ENCODE measurements around the gene MPP2.
"Not testable (repeated sequence)": the region's sequence is repeated elsewhere in the genome, so short reads cannot be mapped to it uniquely, and the experiment has no call there.

The MPP2 gene

DNA sequence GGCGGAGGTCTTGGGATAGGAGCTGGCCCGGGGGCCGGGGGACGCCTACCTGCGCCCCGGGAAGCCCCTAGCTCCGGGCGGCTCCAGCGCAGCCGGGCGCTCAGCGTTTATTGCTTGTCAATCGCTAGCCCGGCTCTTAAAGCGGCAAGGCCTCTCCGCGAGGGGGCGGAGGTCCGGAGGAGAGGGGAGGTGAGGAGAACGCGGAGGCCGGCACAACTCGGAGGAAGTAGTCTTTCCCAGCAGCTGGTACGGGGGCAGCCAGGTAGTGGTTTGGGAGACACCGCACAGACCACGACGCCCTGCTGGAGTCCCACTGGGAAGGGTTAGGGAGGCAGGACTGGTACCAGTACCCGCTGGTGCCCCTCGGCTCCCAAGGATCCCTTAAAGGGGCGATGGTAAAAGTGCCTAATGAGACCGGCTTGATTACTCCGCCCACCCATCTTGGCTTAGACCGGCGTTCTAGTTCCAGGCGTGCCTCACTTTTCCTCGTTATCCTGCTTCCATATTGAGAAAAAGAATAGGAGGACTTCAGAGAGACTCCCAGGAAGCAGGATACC is at the start of gene MPP2:
Gene MPP2, minus strand, starts transcription at position 112 of the 557 bp plus-strand sequence. CDS start 3,076 bp downstream, outside the sequence.
- DNase-seq (ENCODE audit: low read depth) = no peak

DNA sequence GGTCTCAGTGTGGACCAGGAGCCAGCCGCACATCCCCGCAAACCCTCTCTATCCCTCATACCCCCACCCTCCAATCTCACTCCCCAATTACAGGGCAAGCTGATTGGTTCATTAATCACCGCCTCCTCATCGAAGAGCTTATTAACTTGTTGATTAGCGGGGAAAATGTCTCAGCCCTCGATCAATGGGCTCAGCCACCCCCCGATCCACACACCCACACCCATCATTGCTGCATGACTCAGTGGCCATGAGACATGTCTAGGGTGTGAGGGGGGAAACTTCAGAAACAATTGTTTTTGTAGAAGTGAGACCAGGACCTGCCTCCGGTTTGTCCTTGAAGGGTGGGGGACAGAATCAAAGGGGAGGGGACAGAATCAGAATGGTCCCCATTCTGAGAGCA is 48.9 kb upstream of the MPP2 start:
- no peak for DNase-seq (ENCODE audit: low read depth)

GRCh38 chr17:43953746-43954145 is 46.4 kb upstream of the MPP2 start, which contains the start of gene PYY:
PYY (minus strand) TSS chr17:43953940; CDS start chr17:43953483, 457 bp downstream.
- DNase-seq (ENCODE audit: low read depth) = no peak

DNA sequence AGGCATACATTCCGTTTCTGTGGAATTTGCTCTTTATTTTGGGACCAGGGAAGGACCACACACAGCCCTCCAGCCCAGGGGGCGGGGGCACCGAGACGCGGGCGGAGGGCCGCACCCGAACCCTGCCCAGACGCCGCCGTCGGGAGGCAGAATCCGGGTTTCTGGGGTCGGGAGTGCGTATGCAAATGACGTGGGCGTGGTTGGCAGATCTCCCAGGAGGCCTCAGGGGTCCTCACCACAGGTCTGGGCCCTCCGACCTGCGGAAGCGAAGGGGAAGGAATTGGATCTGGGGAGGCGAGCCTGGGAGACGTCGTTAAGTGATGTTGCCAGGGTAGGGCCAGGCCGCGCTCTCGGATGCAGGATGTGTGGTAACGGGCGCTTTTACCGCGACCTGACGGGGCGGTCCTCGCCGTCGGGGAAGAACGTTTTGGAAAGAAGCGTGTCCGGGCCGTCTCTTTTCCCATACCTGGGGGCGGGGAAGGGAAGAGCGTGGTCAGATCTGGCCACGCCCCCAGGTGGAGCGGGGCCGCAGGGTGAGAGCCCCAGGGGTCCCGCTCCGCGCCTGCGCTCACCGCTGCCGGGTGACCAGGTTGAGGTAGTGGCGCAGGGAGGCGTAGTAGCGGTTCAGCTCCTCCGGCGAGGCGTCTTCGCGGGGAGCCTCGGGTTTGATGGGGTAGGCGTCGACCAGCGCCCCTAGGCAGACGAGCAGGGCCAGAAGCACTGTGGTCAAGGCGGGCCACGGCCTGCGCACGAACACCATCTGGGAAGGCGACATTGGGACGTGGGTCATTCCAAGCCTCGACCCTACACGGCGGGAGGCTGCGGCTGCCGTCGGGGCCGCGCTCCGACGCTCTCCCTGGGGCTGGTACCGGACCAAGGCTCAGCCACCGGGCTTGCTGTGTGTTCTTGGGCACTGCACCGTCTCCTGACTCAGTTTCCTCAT is 45.7 kb upstream of the MPP2 start:
- no peak for DNase-seq (ENCODE audit: low read depth)

GRCh38 chr17:43952351-43952723 is 45.0 kb upstream of the MPP2 start:
- no peak for DNase-seq (ENCODE audit: low read depth)

GRCh38 chr17:43951750-43952149 is 44.4 kb upstream of the MPP2 start:
- no peak for DNase-seq (ENCODE audit: low read depth)

DNA sequence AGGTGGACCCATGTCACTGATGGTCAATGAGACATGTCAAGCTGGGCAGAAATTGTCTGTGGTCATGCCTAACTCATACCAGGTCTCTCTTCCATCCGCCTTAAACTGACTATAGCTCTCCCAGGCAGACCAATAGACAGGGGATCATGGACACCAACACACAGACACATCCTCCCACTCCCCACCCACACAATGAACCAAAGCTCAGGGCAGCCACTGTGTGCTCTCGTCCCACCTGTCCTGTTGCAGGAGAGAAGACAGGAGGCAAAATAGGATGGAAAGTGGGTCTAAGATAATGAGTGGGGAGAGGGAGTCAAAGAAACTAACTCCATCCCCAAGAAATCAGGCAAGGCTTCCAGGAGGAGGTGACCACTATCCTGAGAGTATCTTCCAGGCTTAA is 43.2 kb upstream of the MPP2 start:
- DNase-seq (ENCODE audit: low read depth) = no peak

- no peak for DNase-seq (ENCODE audit: low read depth)
These were observed 42.4 kb upstream of the MPP2 start for GRCh38 chr17:43949781-43950180.

DNA sequence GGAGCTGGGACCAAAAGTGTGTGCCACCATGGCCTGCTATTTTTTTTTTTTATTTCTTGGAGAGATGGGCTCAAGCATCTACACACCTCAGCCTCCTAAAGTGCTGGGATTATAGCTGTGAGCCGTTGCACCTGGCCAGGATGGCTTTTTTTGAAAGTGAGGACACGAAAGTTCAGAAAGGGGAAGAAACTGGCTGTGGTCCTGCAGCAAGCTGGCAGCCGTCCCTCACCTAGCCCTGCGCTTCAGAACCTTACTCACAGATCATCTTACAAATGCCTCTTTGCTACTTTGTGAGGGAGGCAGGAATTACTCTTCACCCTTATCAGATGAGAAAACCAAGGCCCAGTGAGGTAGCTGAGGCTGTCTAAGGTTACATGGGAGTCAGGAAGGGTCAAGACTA is 39.4 kb upstream of the MPP2 start:
- DNase-seq (ENCODE audit: low read depth) = no peak

DNA sequence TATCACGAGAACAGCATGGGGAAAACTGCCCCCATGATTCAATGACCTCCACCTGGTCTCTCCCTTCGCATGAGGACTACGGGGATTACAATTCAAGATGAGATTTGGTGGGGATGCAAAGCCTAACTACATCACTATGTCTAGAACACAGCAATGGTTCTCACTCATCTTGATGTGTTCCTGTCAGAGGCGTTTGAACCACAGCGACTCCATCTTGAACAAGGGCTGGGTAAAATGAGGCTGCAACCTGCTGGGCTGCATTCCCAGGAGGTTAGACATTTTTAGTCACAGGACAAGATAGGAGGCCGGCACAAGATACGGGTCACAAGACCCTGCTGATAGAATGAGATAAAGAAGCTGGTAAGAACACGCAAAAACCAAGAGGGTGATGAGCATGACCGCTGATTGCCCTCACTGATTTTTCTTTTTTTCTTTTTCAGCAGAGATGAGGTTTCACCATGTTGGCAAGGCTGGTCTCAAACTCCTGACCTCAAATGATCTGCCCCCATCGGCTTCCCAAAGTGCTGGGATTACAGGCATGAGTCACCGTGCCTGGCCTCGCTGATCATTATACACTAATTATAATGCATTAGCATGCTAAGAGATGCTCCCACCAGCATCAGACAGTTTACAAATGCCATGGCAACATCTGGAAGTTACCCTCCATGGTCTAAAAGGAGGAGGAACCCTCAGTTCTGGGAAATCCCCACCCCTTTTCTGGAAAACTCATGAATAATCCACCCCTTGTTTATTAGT is 37.9 kb upstream of the MPP2 start:
- DNase-seq (ENCODE audit: low read depth) = no peak

DNA sequence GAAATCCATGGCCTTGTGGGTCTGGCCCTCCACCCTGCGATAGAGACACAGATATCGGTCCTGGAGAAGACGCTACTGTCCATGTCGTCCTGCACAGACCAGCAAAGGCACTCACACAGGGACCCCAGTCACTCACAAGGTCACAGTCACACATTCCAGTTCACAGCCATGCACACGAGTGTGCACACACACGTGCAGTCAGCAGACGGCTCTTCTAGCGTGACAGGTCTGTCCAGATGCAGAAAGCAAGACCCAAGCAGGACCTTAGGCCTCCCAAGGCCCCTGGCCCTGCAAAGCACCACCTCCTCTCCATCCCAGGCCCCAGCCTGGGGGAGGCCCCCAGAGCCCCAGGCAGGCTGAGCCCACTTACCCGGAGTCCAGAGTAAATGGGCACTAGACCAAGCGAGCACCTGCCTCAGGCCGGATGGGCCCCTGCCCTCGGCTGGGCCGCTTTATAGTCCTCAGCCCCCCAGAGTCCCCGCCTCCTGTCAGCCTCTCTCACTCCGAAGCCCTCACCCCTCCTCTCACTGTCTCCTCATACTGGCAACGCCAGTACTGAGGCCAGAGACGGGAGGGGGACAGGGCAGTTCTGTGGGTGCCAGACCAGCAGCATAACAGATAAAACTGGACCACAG is 34.8 kb upstream of the MPP2 start, which contains the start of gene PPY:
Gene PPY, minus strand, starts transcription at position 426 of the 635 bp plus-strand sequence. CDS start 822 bp downstream, outside the sequence.
- no peak for DNase-seq (ENCODE audit: low read depth)

DNA sequence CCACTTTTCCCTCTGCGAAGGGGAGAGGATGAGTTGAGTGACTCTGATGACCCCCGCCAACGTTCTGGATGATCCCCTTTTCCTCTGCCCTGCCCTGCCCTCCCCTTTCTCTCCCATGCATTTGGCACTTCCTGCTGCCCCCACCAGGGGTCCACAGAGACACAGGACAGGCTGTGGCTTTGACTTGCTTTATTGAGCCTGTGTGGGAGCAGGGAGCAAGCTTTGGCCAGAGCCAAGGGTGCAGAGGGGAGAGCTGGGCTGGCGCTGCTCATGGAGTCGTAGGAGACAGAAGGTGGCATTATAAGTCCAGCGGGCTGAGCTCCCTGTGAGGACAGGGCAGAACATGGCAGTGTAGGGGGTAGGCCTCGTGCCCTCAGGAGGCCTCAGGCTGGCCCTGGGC is 33.3 kb upstream of the MPP2 start:
- DNase-seq (ENCODE audit: low read depth) = no peak

GRCh38 chr17:43939886-43940285 is 32.5 kb upstream of the MPP2 start:
- no peak for DNase-seq (ENCODE audit: low read depth)

DNA sequence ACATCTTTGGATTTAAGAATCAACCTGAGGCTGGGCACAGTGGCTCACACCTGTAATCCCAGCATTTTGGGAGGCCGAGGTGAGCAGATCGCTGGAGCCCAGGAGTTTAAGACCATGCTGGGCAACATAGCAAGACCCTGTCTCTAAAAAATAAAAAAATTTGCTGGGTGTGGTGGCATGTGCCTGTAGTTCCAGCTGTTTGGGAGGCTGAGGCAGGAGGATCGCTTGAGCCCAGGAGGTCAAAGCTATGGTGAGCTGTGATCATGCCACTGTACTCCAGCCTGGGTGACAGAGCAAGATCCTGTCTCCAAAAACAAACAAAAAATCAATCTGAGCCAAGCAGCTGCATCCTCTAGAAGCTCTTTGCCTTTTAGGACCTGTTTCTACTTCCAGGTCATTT is 32.1 kb upstream of the MPP2 start:
- DNase-seq (ENCODE audit: low read depth) = not testable (repeated sequence)

DNA sequence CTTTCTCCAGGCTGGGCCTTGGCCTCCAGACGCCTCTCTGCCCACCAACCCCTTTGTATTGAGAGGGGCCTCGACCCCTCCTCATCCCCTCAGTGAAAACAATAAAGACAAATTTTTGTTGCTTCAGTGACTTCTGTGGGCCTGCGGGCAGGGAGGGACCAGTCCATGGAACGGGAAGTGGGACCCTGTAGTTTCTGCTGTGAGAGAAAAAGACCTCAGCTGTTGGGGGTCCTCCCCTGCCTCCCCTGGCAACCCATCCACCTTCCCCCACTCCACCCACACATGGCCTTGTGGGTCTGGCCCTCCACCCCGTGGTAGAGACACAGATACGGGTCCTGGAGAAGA is 31.5 kb upstream of the MPP2 start:
- no peak for DNase-seq (ENCODE audit: low read depth)

DNA sequence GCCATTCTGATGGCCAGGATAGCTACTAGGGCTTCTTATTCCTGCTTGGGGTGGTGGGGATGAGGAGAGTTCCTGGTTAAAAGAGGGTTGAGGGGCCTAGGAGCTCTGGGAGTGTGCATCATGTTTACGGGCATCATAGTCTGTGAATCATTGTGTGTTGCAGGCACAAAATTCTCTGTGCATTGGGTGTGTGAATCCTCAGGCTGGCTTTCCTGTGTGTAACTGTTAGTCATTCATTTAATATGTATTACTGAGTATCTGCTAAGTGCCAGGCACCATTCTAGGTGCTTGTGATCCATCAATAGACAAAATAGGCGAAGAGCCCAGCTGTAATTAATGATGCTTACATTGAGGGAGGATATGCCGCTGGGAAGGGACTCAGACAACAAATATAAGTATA is 29.1 kb upstream of the MPP2 start:
- DNase-seq (ENCODE audit: low read depth) = no peak

GRCh38 chr17:43935926-43936261 is 28.6 kb upstream of the MPP2 start:
- no peak for DNase-seq (ENCODE audit: low read depth)

DNA sequence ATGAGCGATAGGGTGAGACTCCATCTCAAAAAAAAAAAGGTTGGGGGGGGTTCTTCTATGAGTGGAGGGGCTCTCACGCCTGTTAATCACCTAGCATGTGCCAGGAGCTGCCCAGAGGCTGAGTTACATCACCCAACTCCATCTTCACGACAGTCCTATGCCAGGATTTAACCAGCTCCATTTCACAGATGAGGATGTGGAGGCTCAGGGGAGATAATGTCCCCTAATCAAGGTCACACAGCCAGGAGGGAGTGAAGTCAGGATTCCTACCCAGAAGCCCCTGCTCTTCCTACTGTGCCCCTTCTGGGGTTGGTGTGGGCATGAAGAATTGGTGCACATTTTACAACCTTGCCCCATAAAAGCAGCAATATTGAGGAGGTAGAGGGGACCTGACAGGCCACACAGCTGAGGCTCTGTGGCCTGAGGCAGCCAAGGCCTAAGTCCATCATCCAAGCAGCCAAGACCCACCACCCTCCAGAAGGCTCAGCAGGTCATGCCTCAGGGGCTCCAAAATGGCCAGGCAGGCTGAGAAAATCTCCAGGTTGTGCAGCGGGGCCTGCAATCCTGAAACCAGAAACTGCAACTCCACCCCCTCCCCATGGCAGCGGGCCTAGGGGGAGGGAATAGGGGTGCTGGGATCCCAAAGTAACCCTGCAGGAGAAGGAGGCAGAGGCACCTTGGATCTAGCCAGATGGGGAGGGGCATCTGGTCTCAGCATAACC is 28.0 kb upstream of the MPP2 start:
- no peak for DNase-seq (ENCODE audit: low read depth)

DNA sequence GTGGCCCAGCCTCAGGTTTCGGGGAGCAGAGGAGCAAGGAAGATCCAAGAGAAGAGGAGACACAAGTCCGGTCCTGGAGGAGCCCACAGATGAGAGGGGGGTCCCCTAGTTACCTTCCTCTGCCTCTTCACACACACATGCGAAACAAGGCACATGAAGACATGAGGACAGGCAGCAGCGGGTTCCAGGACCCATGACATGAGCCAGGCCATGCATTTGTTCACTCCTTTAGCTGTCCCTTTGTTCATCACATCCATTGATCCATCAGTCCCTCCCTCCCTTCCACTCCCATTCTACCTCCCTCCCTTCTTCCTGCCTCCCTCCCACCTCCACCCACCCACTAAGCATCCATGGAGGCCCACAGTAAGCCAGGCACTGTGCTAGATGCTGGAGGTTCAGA is 25.6 kb upstream of the MPP2 start:
- no peak for DNase-seq (ENCODE audit: low read depth)

DNA sequence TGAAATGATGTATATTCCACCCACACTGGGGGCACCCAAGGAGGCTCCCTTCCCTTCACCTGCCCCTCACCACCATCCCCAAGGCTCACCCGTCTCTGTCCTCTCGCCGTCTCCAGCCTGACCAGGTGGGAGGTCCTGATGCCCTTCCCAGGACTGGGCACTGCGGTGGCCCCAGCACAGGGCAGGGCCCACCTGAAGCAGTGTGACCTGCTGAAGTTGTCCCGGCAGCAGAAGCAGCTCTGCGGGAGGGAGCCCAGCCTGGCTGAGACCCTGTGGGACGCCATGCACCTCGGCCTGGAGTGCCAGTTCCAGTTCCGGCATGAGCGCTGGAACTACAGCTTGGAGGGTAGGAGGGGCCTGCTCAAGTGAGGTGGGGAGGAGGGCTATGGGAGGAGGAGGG is 25.0 kb upstream of the MPP2 start:
- DNase-seq (ENCODE audit: low read depth) = no peak

GRCh38 chr17:43931062-43931571 is 23.8 kb upstream of the MPP2 start:
- no peak for DNase-seq (ENCODE audit: low read depth)

DNA sequence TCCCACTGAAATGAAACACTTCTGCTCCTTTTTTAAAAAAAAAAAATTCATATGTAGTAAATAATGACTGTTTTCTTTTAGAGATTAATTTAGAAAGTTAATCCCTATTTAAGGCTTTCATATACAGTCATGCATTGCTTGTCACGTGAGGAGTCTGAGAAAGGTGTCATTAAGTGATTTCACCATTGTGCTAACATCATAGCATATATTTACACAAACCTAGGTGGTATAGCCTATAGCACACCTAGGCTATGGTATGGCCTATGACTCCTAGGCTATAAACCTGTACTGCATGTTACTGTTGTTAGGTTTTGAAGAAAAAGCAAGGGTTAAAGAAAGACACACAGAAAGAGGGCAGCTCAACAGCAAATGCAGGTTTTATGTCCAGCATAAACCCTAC is 21.3 kb upstream of the MPP2 start:
- DNase-seq (ENCODE audit: low read depth) = no peak

Data from CMK (cell line).